Adrenal gland (tissue), 12 donors: ENCODE data around the gene MNS1. TPM values are rescaled to one million over a fixed set of nuclear protein-coding genes. Genes with fewer than 3 reads are reported as not detected.

Experiments
- DNase-seq, 7 donors: peaks; one replicate each; pipeline ENCODE4 v3.0.0-alpha.2; 2019 to 2020
- H3K27ac ChIP-seq, 5 donors: fragments of 200-600 bp; sonication (generic) in 4 of 5; 1 replicate in 3 of 5; 2 replicates in 2 of 5; pipeline versions ENCODE4 v1.5.1 to v1.8.0; 2016 to 2020; ENCODE audit warnings: mild to moderate bottlenecking in 1 of 5
- H3K27me3 ChIP-seq: fragments of 200-600 bp; 2 replicates; pipeline ENCODE4 v1.8.0; 2021
- H3K36me3 ChIP-seq, 2 donors: fragments of 200-600 bp; replicated peaks in 1 of 2; 1 replicate in 1 of 2; 2 replicates in 1 of 2; pipeline versions ENCODE4 v1.5.1 to v1.8.0; 2018 to 2022
- H3K4me1 ChIP-seq, 2 donors: fragments of 200-600 bp; replicated peaks in 1 of 2; 1 replicate in 1 of 2; 2 replicates in 1 of 2; pipeline versions ENCODE4 v1.5.1 to v1.8.0; 2018 to 2021
- H3K4me3 ChIP-seq, 4 donors: fragments of 200-600 bp; sonication (generic) in 3 of 4; one replicate each; pipeline ENCODE4 v1.5.1; 2016 to 2018
- H3K9me3 ChIP-seq, 3 donors: fragments of 200-600 bp; sonication (generic) in 1 of 3; replicated peaks in 1 of 3; 1 replicate in 2 of 3; 2 replicates in 1 of 3; pipeline versions ENCODE4 v1.5.1 to v1.8.0; 2016 to 2021
- CTCF ChIP-seq, 6 experiments: fragments of 450-650 bp in 4 of 6; fragments of 200-600 bp in 2 of 6; sonication (generic) in 1 of 6; IDR thresholded peaks; 1 replicate in 5 of 6; 2 replicates in 1 of 6; pipeline versions ENCODE4 v1.5.1 to v1.8.0; 2016 to 2021; ENCODE audit warnings: antibody characterized with exemption in 6 of 6, mild to moderate bottlenecking in 2 of 6, moderate library complexity in 1 of 6
- POLR2A ChIP-seq, 2 donors: fragments of 450-650 bp; IDR thresholded peaks; one replicate each; pipeline ENCODE4 v1.6.1; 2017; ENCODE audit warnings: antibody characterized with exemption in 2 of 2, mild to moderate bottlenecking in 2 of 2, moderate library complexity in 1 of 2
- WGBS, 4 donors: extraction: QIAGEN DNeasy Blood & Tissue Kit in 2 of 4; methylation state at CpG; one replicate each; pipeline versions ENCODE4 v1.1.5 to v1.1.7; 2013 to 2017; 5-methylcytosine and 5-hydroxymethylcytosine counted together
- intact Hi-C, 2 donors: fragments of 100-400 bp; cut with DNase I; formaldehyde crosslinking; loops; one replicate each; pipeline versions ENCODE4 v1.14.1 to v1.15.0; 2022 to 2023
- polyA plus RNA-seq, 3 donors: library from polyadenylated mRNA; stranded (reverse); fragments of 200-250 nt in 2 of 3; fragments of 350-450 nt in 1 of 3; fragmentation: Illumina TruSeq in 1 of 3; extraction: RNeasy Lipid Tissue Mini Kit (QIAGEN cat#74804) in 1 of 3; gene quantifications; one replicate each; pipeline ENCODE4 v1.2.3, GENCODE V29; 2013 to 2014
- total RNA-seq, 9 donors: library from RNA; depleted of rRNA in 4 of 9; stranded (reverse); fragments of >200 nt in 4 of 9; fragments of 120-200 nt in 1 of 9; fragmentation: NEBNext Ultra II Directional in 1 of 9; extraction: Animal tissue kit (Norgen Biotek cat#: 25700) in 1 of 9; gene quantifications; one replicate each; pipeline versions ENCODE4 v1.1.0 to v1.2.4, GENCODE V29; 2013 to 2023
- donor health status: healthy with polysubstance abuse.
- donor health status: Bipolar disorder and iron deficiency.
- donor health status: DM: yes; HTN: yes; CAD: no.
- donor health status: DM: no; HTN: no; CAD: no.
- donor health status: DM: no; HTN: no; CAD: no.
- donor health status: DM: yes; HTN: yes; CAD: no.

MNS1 gene
- total and polyA plus RNA-seq, 12 donors = 0.52 to 2.4 (median 1.0) TPM; not detected in 3

DNA sequence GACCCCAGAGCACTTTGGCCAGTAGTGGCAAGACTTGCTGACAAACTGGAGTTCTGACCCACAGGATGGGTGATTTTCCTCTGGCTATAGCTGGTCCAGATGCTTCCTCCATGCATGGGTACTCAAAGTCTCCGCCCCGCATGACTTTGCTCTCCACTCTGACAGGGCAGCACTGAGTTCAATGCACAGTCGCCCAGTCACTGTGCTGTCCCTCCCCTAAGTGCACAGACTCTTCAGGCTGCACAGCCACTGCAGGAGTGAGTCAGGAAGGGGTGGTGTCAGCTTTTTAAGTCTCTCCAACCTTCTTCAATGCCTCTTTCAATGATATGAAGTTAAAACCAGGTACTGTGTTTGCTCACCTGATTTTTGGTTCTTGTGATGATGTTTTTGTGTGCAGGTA is 81.9 kb downstream of the MNS1 start:
- DNase-seq = no peak
- H3K4me3 ChIP-seq = no peak overlapping the region
- WGBS, 4 donors = 96 to 100% (median 97%) methylated on average over 3 of the region's 3 CpGs
- no peaks in the 10 kb centered on the region for H3K9me3 ChIP-seq
- no peaks in the 10 kb centered on the region for H3K27me3 ChIP-seq
- no peak for TF ChIP-seq POLR2A (IDR thresholded peaks at IDR 0.05)
- TF ChIP-seq CTCF (IDR thresholded peaks at IDR 0.05) = no peak
- no peak overlapping the region for H3K27ac ChIP-seq
- no peaks in the 10 kb centered on the region for H3K36me3 ChIP-seq
- no peaks in the 10 kb centered on the region for H3K4me1 ChIP-seq
- intact Hi-C loops = no loop called here

Other genes with a start within 250 kb of the MNS1 start
- 10 to 100 TPM in 8 of 9 donors, 1 to 10 TPM in 1; 8.3 to 51.6 (median 20.8) TPM for gene RFX7, start 221.3 kb downstream of the MNS1 start, total RNA-seq
- gene RFX7, start 221.3 kb downstream of the MNS1 start, polyA plus RNA-seq = 10 to 100 TPM in 1 of 3 donors, 1 to 10 TPM in 2; 3.3 to 15.6 (median 3.7) TPM
- gene TEX9, start 99.7 kb downstream of the MNS1 start, total RNA-seq = 10 to 100 TPM in 3 of 9 donors, 1 to 10 TPM in 6; 5.8 to 18.3 (median 8.9) TPM
- 10 to 100 TPM in 1 of 3 donors, 1 to 10 TPM in 2; 3.5 to 11.9 (median 3.9) TPM for gene TEX9, start 99.7 kb downstream of the MNS1 start, polyA plus RNA-seq